Coronary artery (tissue), 2 donors: ENCODE results near the gene LONRF3.

Experiments used
- DNase-seq: peaks from one replicate; pipeline ENCODE4 v3.0.0-alpha.2; 2017; ENCODE audit warnings: low spot score
- H3K27ac ChIP-seq, 2 donors: fragments of 200-600 bp; sonication (generic); one replicate each; pipeline ENCODE4 v1.5.1; 2016 to 2019
- H3K4me3 ChIP-seq: fragments of 200-600 bp; sonication (generic); 2 replicates; pipeline ENCODE4 v1.5.1; 2016; ENCODE audit warnings: mild to moderate bottlenecking, moderate library complexity
- CTCF ChIP-seq: fragments of 200-600 bp; sonication (generic); IDR thresholded peaks from one replicate; pipeline ENCODE4 v1.5.1; 2019; ENCODE audit warnings: antibody characterized with exemption

Gene LONRF3

GRCh38 chrX:119067023-119067739 lies 92.8 kb downstream of the LONRF3 start:
- peak; percentile 40 for TF ChIP-seq CTCF
- Histone ChIP-seq H3K4me3 (no peak overlapping the region), H3K27ac (no peak overlapping the region)
- no peak for DNase-seq
